Parathyroid adenoma (tissue), 2 donors: ENCODE results near the gene TRAF4.

Source experiments
- H2AFZ ChIP-seq: fragments of 300-600 bp; sonication (generic); one replicate; pipeline ENCODE4 v1.7.0; 2017; ENCODE audit warnings: antibody characterized with exemption, mild to moderate bottlenecking
- H3K27ac ChIP-seq: fragments of 300-600 bp; sonication (generic); one replicate; pipeline ENCODE4 v1.7.0; 2017
- H3K27me3 ChIP-seq: fragments of 300-600 bp; sonication (generic); one replicate; pipeline ENCODE4 v1.7.0; 2017; ENCODE audit warnings: low read length; ENCODE audit not compliant: control insufficient read depth, insufficient read depth
- H3K36me3 ChIP-seq: fragments of 300-600 bp; sonication (generic); one replicate; pipeline ENCODE4 v1.7.0; 2017; ENCODE audit warnings: low read length; ENCODE audit not compliant: control insufficient read depth, insufficient read depth
- H3K4me1 ChIP-seq: fragments of 300-600 bp; sonication (generic); one replicate; pipeline ENCODE4 v1.7.0; 2017; ENCODE audit warnings: control low read depth
- H3K4me2 ChIP-seq: fragments of 300-600 bp; sonication (generic); one replicate; pipeline ENCODE4 v1.7.0; 2017; ENCODE audit warnings: low read length
- H3K4me3 ChIP-seq: fragments of 300-600 bp; sonication (generic); one replicate; pipeline ENCODE4 v1.7.0; 2017; ENCODE audit warnings: low read depth, low read length
- H3K79me2 ChIP-seq: fragments of 300-600 bp; sonication (generic); one replicate; pipeline ENCODE4 v1.7.0; 2017; ENCODE audit warnings: control low read depth
- H3K9ac ChIP-seq: fragments of 300-600 bp; sonication (generic); one replicate; pipeline ENCODE4 v1.7.0; 2017; ENCODE audit warnings: mild to moderate bottlenecking
- H3K9me3 ChIP-seq: fragments of 300-600 bp; sonication (generic); one replicate; pipeline ENCODE4 v1.7.0; 2017; ENCODE audit warnings: low read length; ENCODE audit not compliant: control insufficient read depth
- CTCF ChIP-seq: fragments of 300-600 bp; sonication (generic); IDR thresholded peaks from one replicate; pipeline ENCODE4 v1.7.0; 2017; ENCODE audit warnings: antibody characterized with exemption, mild to moderate bottlenecking
- donor health status: primary hyperparathyroidism.

Gene TRAF4

GRCh38 chr17:28737770-28738679, 5.8 kb upstream of the TRAF4 start:
- no peaks in the 10 kb centered on the region for H3K27me3 ChIP-seq
- TF ChIP-seq CTCF = no peak
- H3K9me3 ChIP-seq = no peaks in the 10 kb centered on the region
- no peak overlapping the region for H2AFZ ChIP-seq
- H3K79me2 ChIP-seq = no peaks in the 10 kb centered on the region
- no peak overlapping the region for H3K4me2 ChIP-seq
- H3K27ac ChIP-seq = no peak overlapping the region
- no peaks in the 10 kb centered on the region for H3K4me1 ChIP-seq
- H3K36me3 ChIP-seq = no peaks in the 10 kb centered on the region
- no peak overlapping the region for H3K4me3 ChIP-seq
- H3K9ac ChIP-seq = no peak overlapping the region

- Histone ChIP-seq H2AFZ (no peak overlapping the region), H3K9me3 (no peaks in the 10 kb centered on the region), H3K4me2 (no peak overlapping the region), H3K4me3 (no peak overlapping the region), H3K27me3 (no peaks in the 10 kb centered on the region), H3K9ac (no peak overlapping the region), H3K27ac (no peak overlapping the region), H3K4me1 (no peaks in the 10 kb centered on the region), H3K36me3 (no peaks in the 10 kb centered on the region), H3K79me2 (no peaks in the 10 kb centered on the region)
- TF ChIP-seq CTCF = no peak
Observed at GRCh38 chr17:28738680-28739384, 5.0 kb upstream of the TRAF4 start.

GRCh38 chr17:28740406-28741357, 3.1 kb upstream of the TRAF4 start:
- H3K27ac ChIP-seq = no peak overlapping the region

More at GRCh38 chr17:28740406-28741357, 3.1 kb upstream of the TRAF4 start:
- no peaks in the 10 kb centered on the region for H3K9me3 ChIP-seq
- peaks cover 4% of the 10 kb centered on the region for H3K4me1 ChIP-seq
- no peak overlapping the region for H3K9ac ChIP-seq
- no peaks in the 10 kb centered on the region for H3K36me3 ChIP-seq
- H3K4me2 ChIP-seq = no peak overlapping the region
- H3K4me3 ChIP-seq = no peak overlapping the region
- H3K27me3 ChIP-seq = no peaks in the 10 kb centered on the region
- H2AFZ ChIP-seq = no peak overlapping the region
- H3K79me2 ChIP-seq = no peaks in the 10 kb centered on the region
- no peak for TF ChIP-seq CTCF
